Hepatocyte (in vitro differentiated cells): ENCODE data around the gene ARHGAP22. TPM values are rescaled to one million over a fixed set of nuclear protein-coding genes. Genes with fewer than 3 reads are reported as not detected.
A peak's percentile ranks its signal among the peaks of the same experiment; 100 is the strongest.

Experiments used
- DNase-seq: peaks from one replicate; pipeline ENCODE4 v3.0.0-alpha.2; 2016; ENCODE audit warnings: low spot score
- H2AFZ ChIP-seq: fragments of 200-600 bp; sonication (generic); 2 replicates; pipeline ENCODE4 v1.6.0; 2016; ENCODE audit warnings: antibody characterized with exemption, mild to moderate bottlenecking
- H3K27ac ChIP-seq: fragments of 200-600 bp; sonication (generic); 2 replicates; pipeline ENCODE4 v1.5.1; 2016; ENCODE audit warnings: mild to moderate bottlenecking
- H3K27me3 ChIP-seq: fragments of 200-600 bp; sonication (generic); 2 replicates; pipeline ENCODE4 v1.6.1; 2016
- H3K36me3 ChIP-seq: fragments of 200-600 bp; sonication (generic); replicated peaks from 2 replicates; pipeline ENCODE4 v1.5.1; 2016; ENCODE audit warnings: low read depth; ENCODE audit not compliant: insufficient read depth
- H3K4me1 ChIP-seq: fragments of 200-600 bp; sonication (generic); 2 replicates; pipeline ENCODE4 v1.5.1; 2016; ENCODE audit warnings: mild to moderate bottlenecking, moderate library complexity; ENCODE audit not compliant: insufficient read depth
- H3K4me2 ChIP-seq: fragments of 200-600 bp; sonication (generic); 2 replicates; pipeline ENCODE4 v1.6.0; 2016
- H3K4me3 ChIP-seq: fragments of 200-600 bp; sonication (generic); 2 replicates; pipeline ENCODE4 v1.5.1; 2016; ENCODE audit warnings: mild to moderate bottlenecking
- H3K79me2 ChIP-seq: fragments of 200-600 bp; sonication (generic); 2 replicates; pipeline ENCODE4 v1.6.0; 2017; ENCODE audit warnings: mild to moderate bottlenecking
- H3K9me2 ChIP-seq: fragments of 200-600 bp; sonication (generic); replicated peaks from 2 replicates; pipeline ENCODE4 v1.6.0; 2017; ENCODE audit warnings: mild to moderate bottlenecking; ENCODE audit not compliant: insufficient read depth
- H3K9me3 ChIP-seq: fragments of 200-600 bp; sonication (generic); 2 replicates; pipeline ENCODE4 v1.5.1; 2016; ENCODE audit warnings: low read depth, mild to moderate bottlenecking
- H4K20me1 ChIP-seq: fragments of 200-600 bp; sonication (generic); 2 replicates; pipeline ENCODE4 v1.6.0; 2016; ENCODE audit warnings: mild to moderate bottlenecking; ENCODE audit not compliant: insufficient read depth, poor library complexity, severe bottlenecking
- CTCF ChIP-seq: fragments of 200-600 bp; sonication (generic); IDR thresholded peaks from 2 replicates; pipeline ENCODE4 v1.5.1; 2016; ENCODE audit warnings: antibody characterized with exemption, mild to moderate bottlenecking; ENCODE audit not compliant: poor library complexity
- EZH2 ChIP-seq: fragments of 200-600 bp; sonication (generic); IDR thresholded peaks from 2 replicates; pipeline ENCODE4 v1.6.1; 2016; ENCODE audit warnings: antibody characterized with exemption, mild to moderate bottlenecking, borderline replicate concordance
- EZH2phosphoT487 ChIP-seq: fragments of 200-600 bp; sonication (generic); IDR thresholded peaks from one replicate; pipeline ENCODE4 v1.6.1; 2018; ENCODE audit warnings: antibody characterized with exemption, mild to moderate bottlenecking, low read depth, moderate library complexity; ENCODE audit not compliant: unreplicated experiment, severe bottlenecking
- WGBS: methylation state at CpG from one replicate; pipeline ENCODE4 v1.1.6; 2016; ENCODE audit warnings: low lambda C conversion rate; ENCODE audit errors: missing lambda C conversion rate; 5-methylcytosine and 5-hydroxymethylcytosine counted together
- polyA plus RNA-seq: library from polyadenylated mRNA; unstranded; fragments of >200 nt; fragmentation: Nextera tagmentation; extraction: Ambion mirVana; gene quantifications from 2 replicates; pipeline ENCODE4 v1.2.1, GENCODE V29; 2016
- total RNA-seq: library from RNA; depleted of rRNA; stranded (reverse); fragments of >200 nt; gene quantifications from 2 replicates; pipeline ENCODE4 v1.2.3, GENCODE V29; 2014

ARHGAP22 gene
- total and polyA plus RNA-seq, 2 experiments from 2014 or later = 1.7 to 1.8 TPM

- Histone ChIP-seq H3K36me3 (no peaks in the 10 kb centered on the region), H3K4me3 (no peak overlapping the region), H3K9me3 (no peaks in the 10 kb centered on the region), H3K27me3 (peaks cover 21% of the 10 kb centered on the region), H3K9me2 (no peaks in the 10 kb centered on the region), H3K4me2 (no peak overlapping the region), H3K79me2 (no peaks in the 10 kb centered on the region), H3K4me1 (peaks cover 3% of the 10 kb centered on the region), H3K27ac (no peak overlapping the region), H4K20me1 (no peaks in the 10 kb centered on the region), H2AFZ (no peak overlapping the region)
- TF ChIP-seq EZH2phosphoT487 (no peak), EZH2 (no peak), CTCF (peak; percentile 37)
- peak; percentile 44 for DNase-seq
- 59% methylated on average over 3 of the region's 3 CpGs for WGBS
Observed at GRCh38 chr10:48608279-48608681, 3.4 kb upstream of the ARHGAP22 start.

- Histone ChIP-seq H3K27me3 (peaks cover 21% of the 10 kb centered on the region), H3K9me3 (no peaks in the 10 kb centered on the region), H3K36me3 (no peaks in the 10 kb centered on the region), H3K4me3 (no peak overlapping the region), H3K4me2 (no peak overlapping the region), H3K9me2 (no peaks in the 10 kb centered on the region), H4K20me1 (no peaks in the 10 kb centered on the region), H3K79me2 (no peaks in the 10 kb centered on the region), H2AFZ (no peak overlapping the region), H3K4me1 (peaks cover 3% of the 10 kb centered on the region), H3K27ac (no peak overlapping the region)
- no peak for TF ChIP-seq EZH2
- no peak for TF ChIP-seq CTCF
- 75% methylated on average over 6 of the region's 6 CpGs for WGBS
- no peak for DNase-seq
Observed at GRCh38 chr10:48607356-48608278, 2.7 kb upstream of the ARHGAP22 start.

DNA sequence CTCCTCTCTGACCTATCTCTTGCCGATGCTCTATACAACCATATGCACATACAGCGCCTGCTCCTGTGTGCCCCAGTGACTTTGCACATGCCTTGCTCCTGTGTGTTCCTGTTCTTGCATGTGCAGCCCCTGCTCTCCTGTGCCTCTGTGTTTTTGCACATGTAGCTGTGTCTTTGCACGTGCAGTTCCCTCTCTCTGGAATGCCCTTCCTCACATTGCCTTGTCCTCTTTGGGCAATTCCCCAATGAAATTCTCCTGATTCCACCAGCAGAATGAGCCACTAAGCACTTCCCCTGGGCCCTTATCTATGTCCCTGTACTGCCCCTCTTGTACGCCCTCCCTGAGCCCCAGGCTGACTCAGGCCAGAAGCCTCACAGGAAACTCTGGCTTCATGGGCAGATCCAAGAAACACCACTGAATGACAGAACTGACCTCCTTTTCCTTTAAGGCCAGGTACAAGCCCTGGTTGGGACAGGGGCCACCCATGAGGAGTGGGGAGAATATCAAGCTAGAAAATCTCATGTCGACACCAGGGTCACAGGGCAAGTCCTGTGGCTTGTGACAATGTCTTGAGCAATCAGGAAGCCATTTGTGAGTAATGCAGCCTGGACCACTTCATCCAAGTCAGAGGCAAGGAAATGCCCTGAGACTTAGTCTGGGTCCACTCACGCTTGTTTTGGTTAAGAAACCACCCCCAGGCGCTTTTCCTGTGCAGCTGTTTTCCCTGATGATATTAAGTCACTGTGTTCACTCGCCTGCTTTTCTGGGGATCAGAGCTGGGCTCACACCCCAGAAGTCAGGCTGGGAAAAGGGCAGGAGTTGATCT lies 1.9 kb upstream of the ARHGAP22 start:
- H3K4me2 ChIP-seq = no peak overlapping the region
- H2AFZ ChIP-seq = no peak overlapping the region
- no peaks in the 10 kb centered on the region for H3K79me2 ChIP-seq
- DNase-seq = no peak
- no peaks in the 10 kb centered on the region for H3K9me3 ChIP-seq
- no peaks in the 10 kb centered on the region for H3K9me2 ChIP-seq
- H3K36me3 ChIP-seq = no peaks in the 10 kb centered on the region
- no peaks in the 10 kb centered on the region for H4K20me1 ChIP-seq
- H3K4me3 ChIP-seq = no peak overlapping the region
- peaks cover 3% of the 10 kb centered on the region for H3K4me1 ChIP-seq
- H3K27me3 ChIP-seq = peaks cover 21% of the 10 kb centered on the region
- no peak for TF ChIP-seq EZH2
- TF ChIP-seq CTCF = no peak
- no peak for TF ChIP-seq EZH2phosphoT487
- H3K27ac ChIP-seq = no peak overlapping the region
- 68% methylated on average over 8 of the region's 8 CpGs for WGBS
